GM19455 (cell line): Measurements from ENCODE around the gene CHIT1.
"Not testable (repeated sequence)": the region's sequence is repeated elsewhere in the genome, so short reads cannot be mapped to it uniquely, and the experiment has no call there.

Experiments used
- ATAC-seq: cut with Tn5 transposase; IDR thresholded peaks from one replicate; pipeline ENCODE4 v1.9.1; 2021; ENCODE audit not compliant: unreplicated experiment

The CHIT1 gene

DNA sequence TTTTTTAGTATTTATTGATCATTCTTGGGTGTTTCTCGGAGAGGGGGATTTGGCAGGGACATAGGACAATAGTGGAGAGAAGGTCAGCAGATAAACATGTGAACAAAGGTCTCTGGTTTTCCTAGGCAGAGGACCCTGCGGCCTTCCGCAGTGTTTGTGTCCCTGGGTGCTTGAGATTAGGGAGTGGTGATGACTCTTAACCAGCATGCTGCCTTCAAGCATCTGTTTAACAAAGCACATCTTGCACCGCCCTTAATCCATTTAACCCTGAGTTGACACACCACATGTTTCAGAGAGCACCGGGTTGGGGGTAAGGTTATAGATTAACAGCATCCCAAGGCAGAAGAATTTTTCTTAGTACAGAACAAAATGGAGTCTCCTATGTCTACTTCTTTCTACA is 36.7 kb upstream of the CHIT1 start:
- not testable (repeated sequence) for ATAC-seq

DNA sequence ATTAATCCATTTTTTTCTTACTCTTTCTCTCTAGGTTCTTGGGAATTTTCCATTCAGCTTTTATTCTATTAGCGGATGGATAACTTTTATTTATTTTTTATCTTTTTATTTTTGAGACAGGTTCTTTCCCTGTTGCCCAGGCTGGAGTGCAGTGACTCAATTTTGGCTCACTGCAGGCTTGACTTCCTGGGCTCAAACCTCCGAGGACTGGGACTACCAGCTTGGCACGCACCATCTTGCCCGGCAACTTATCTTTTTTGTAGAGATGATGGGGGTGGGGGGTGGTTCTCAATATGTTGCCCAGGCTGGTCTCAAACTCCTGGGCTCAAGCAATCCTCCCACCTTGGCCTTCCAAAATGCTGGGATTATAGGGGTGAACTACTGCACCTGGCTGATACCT is 36.1 kb upstream of the CHIT1 start:
- no peak for ATAC-seq

DNA sequence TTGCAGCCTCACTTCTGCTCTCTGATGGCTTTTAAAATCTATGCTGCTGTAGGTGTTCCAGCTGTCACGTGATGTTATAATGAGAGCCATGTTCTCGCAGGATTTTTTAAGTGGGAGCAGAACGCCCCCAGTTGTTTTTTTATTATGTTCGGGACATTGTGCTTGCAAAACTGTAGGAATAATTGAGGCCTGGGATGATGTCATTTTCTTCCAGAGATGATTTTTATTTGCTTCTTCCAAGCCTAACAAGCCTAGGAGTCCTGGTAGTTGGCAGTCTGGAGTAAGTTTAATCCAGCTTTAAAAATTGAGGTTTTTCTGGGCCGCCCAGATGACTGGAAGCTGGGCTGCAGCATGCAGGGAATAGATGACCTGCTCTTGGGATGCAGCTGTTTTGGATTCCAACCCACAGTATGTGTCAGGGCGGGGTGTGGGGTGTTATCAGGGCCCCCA is 34.6 kb upstream of the CHIT1 start:
- ATAC-seq: no peak

DNA sequence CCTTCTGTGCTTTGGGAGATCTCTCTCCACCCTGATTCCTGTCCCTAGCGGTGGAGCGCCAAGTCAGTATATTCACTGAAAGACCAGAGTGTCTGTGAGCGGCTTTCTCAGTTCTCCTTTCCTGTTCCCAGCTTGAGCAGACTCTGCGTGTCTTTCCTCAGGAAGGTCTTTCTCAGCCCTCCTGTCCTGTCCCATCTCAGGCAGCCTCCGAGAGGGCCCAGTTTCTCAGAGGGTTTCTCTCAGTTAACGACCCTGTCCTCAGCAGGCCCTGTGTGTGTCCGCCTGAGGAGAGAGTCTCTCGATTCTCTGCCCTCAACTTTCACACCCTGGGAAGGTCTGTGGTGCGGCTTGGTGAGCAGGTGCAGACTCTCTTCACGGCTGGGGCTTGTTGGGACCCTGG is 34.0 kb upstream of the CHIT1 start:
- ATAC-seq: no peak

DNA sequence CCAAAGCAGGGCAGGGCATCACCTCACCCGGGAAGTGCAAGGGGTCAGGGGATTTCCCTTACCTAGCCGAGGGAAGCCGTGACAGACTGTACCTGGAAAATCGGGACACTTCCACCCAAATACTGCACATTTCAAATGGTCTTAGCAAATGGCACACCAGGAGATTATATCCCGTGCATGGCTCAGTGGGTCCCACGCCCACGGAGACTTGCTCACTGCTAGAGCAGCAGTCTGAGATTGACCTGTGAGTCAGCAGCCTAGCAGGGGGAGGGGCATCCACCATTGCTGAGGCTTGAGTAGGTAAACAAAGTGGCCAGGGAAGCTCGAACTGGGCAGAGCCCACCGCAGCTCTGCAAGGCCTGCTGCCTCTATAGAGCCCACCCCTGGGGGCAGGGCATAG is 27.2 kb upstream of the CHIT1 start:
- not testable (repeated sequence) for ATAC-seq

DNA sequence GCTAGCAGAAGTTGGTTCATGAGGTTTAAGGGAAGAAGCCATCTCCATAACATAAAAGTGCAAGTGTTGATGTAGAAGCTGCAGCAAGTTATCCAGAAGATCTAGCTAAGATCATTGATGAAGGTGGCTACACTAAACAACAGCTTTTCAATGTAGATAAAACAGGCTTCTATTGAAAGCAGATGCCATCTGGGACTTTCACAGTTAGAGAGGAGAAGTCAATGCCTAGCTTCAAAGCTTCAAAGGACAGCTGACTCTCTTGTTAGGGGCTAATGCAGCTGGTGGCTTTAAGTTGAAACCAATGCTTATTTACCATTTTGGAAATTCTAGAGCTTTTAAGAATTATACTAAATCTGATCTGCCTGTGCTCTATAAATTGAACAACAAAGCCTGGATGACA is 25.3 kb upstream of the CHIT1 start:
- ATAC-seq: not testable (repeated sequence)

DNA sequence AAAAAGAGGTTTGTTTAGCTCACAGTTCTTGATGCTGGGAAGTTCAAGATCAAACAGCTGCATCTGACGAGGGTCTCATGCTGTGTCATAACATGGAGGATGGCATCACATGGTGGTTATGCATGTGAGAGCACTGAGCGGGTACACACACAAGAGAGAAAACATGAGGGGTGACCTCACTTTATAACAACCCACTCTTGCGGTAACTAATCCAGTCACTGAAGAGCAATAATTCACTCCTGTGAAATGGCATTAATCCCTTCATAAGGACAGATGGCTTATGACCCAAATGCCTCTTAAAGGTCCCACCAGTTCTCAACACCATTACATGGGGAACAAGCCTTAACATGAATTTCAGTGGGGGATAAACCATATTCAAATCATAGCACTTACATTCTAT is 23.2 kb upstream of the CHIT1 start:
- ATAC-seq: no peak

DNA sequence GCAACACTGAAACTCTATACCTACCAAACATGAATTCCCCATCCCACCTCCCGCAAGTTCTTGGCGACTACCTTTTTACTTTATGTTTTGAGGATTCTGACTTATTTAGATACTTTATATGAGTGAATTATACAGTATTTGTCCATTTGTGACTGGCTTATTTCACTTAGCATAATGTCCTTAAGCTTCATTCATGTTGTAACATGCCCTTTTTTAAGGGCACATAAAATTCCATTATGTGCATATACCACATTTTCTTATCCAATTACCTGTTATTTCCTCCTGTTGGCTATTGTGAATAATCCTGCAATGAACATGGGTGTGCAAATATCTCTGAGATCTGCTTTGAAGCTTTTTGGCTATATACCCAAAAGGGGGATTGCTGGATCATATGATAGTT is 22.0 kb upstream of the CHIT1 start:
- no peak for ATAC-seq

DNA sequence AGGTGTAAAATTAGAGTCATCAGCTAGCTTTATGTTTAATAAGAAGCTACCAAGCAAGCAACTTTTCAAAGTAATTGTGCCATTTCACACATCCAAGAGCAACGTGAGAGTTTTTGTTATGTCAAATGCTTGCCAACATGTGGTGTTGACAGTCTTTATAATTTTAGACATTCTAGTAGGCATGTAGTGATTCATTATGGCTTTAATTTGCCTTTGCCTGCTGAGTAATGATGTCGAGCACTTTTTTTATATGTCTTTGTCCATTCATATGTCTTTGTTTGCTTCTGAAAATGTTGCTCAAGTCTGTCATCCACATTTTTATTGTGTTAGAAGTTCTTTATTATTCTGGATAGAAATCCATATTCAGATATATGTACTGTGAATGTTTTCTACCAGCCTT is 21.4 kb upstream of the CHIT1 start:
- ATAC-seq: no peak

DNA sequence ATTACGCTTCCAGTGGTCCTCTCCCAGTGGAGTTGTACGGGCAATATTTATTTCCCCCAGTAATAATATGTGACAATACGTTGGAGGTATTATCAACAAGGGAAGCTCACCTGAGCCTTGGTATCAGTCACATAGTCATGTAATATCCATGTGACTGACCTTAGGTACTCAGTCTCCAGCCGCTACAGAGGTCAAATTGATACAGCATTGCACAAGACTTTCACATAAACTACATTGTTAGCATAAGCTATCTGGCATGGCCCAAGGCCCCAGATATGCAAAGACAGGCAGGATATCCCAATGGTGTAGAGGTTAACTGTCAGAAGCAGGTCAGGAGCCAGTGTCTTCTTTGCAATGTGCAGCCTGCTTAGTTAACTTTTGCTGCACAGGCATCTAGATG is 15.3 kb upstream of the CHIT1 start:
- no peak for ATAC-seq

DNA sequence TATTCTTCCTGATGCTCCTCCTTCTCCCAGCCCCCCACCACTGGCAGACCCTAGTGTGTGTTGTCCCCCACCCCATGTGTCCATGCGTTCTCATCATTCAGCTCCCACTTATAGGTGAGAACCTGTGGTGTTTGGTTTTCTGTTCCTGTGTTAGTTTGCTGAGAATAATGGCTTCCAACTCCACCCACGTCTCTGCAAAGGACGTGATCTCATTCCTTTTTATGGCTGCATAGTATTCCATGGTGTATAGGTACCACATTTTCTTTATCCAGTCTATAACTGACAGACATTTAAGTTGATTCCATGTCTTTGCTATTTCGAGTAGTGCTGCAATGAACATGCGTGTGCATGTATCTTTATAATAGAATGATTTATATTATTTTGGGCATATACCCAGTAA is 12.2 kb upstream of the CHIT1 start:
- ATAC-seq: not testable (repeated sequence)

DNA sequence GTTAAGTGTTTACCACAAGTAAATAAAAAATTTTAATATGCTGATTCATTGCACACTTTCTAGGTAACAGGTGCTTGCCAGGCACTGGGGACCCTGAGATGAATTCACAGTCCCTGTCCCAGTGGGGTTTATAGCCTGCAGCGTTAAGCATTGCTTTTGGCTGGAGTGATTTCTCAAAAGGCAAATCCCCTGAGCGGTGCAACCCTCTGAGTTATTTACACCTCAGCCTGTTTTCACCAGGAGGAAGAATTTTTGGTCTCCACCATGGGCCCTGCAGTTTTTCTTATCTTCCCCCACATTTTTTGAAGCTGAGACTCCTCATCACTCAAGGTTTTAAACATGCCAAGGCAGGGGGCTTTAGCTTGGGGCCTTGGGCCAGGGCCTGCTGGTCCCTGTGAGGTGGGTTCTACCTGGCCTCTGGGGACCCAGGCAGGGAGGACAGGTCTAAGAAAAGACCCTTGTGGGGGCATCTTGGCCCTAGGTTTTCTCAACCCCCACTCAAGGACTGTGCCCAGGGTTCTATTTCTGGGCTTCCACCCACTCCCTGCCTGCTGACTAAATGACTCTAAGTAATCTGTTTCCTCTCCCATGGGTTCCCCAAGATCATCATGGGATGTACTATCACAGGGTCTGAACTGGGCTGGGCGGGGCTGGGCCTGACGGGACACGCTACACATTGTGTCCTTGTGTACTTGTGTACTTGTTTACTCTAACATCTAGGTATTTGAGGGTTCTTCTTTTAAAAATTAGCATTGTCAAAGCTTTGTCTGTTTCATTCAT is 10.2 kb upstream of the CHIT1 start:
- no peak for ATAC-seq

DNA sequence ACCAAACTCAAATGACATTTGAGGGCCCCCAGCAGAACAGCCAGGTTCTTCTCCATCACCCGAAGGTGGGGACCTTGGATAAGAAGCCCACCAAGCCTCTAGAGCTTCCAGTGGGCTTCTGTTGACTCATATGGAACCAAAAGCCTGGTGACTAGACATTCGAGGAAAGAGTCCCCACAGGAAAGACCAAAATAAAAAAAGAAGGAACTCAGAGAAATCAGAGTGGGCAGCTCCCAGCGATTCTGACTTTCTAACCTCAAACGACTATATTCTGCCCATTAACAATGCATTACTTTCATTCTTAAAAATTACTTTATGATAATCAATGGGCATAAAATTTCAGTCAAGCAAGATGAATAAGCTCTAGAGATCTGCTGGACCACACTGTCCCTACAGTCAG is 9.6 kb upstream of the CHIT1 start:
- ATAC-seq: no peak

DNA sequence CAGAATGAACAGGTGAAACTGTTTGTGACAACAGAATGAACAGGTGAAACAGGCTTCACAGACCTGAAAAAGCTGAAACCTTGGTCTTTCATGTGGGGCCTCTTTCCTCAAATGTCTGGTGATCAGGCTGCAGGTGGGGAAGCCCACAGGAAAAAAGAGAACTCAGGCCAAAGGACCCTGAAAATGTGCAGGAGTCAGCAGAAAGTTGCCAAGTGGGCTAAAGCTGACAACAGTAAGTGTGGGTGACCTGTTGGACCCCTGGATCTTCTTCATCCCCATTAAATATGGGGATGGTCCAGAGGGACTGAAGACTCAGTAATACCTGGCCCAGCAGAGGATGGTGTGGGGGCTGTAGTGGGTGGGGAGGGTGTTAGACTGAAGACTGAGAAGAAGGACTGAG is 9.1 kb upstream of the CHIT1 start:
- ATAC-seq: no peak

DNA sequence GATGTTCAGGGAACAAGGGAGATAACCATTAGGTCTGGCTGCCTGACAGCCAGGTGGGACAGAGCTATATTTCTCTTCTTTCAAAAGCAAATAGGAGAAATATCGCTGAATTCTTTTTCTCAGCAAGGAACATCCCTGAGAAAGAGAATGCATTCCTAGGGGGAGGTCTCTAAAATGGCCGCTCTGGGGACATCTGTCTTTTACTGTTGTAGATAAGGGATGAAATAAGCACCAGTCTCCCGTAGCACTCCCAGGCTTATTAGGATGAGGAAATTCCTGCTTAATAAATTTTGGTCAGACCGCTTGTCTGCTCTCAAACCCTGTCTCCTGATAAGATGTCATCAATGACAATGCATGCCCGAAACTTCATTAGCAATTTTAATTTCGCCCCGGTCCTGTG is 5.4 kb upstream of the CHIT1 start:
- ATAC-seq: not testable (repeated sequence)

DNA sequence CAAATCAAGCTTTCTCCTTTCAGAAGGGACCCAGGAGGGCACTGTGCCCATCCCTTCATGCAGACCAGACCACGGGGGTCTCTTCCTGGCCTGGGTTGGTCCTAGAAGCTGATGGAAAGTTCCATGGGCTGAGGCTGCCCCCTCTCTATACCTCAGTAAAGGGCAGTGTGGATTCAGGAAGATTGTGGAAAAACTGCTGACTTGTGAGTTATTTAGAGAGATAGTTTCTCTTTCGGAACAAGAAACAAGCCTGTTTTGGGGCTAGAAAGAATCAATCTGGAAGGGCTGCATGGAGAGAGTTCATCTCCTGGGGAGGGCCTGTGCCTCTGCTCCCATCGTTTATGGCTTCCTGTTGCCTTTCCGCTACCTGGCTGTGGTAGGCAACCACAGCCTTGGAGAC is 803 bp downstream of the CHIT1 start:
- no peak for ATAC-seq

DNA sequence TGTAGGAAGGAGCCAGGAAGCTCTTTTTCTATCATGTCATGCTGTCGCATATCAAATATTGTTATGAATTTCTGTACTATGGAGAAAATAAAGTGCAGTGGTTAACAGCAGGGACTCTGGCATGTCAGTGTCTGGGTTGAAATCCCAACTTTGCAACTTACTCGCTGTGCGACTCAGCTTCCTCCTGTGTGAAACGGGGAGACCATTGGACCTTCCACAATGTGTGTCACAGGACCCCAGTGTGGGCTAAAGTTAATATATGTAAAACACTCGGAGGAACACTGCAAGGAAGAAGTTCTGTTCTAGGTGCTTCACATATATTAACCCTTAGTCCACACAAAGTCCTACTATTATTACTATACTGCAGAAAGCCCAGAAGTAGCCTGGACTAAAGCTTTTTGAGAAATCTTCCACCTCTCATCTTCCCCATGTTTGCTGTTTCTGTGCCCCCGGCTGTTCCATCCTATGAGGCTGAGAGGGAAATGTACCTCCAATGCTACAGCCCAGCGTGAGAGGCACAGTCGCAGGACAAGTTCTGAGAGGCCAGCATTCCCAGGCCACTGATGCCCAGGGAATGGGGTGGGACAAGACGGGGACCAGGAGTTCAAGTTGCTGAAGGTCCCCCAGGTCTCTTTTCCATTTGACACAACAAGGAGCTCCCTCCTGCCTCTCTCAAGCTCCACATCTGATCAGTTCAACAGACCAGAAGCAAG is 1.9 kb downstream of the CHIT1 start:
- no peak for ATAC-seq

DNA sequence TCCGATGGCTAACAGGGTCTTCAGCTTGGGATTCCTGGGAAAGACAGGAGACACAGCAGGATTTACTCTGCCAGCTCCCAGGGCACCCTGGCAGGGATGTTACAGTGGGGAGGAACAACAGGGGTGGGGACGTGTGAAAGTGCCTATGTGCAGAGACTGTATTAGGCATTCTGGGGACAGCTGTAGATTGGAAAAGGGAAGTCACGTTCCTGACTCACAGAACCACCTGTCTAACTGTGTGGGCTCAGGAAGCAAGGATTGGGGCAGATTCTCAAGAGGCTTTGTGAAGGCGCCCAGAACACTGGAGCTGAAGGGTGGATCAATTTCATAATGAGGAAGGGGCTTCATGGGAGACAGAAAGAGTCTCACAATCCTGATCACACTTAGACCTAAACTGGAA is 4.4 kb downstream of the CHIT1 start:
- no peak for ATAC-seq

DNA sequence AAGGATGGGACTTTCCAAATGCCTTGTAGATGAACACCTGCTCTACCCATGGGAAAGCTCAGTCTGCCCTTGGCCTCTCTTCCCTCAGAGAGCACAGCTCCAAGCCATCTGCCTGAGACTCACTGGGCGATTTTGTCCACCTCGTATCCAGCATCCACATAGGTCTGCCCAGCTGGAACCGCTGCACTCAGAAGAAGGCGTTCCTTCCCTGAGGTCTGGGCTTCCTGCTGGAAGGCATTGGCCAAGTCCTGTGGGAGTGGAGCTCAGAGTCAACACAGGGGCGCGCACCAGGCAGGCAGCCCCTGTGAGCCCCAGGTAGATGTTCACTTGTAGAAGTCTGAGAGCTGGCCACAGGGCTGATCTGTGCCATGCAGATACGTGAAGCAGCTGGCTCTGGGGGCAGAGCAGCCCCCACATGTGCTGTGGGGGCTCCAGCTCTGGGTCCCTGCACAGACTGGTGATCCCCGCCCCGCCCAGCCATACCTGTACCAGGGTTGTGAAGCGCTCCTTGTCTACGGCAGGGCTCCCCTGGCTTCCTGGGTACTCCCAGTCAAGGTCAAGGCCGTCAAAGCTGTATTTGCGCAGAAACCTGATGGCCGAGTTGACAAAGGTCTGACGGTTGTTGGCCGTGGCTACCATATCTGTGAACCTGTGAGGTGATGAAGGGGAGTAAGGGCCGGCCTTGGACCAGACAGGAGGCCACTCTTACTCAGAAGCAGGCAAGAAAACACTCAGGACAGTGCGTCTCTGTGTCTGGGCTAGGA is 6.3 kb downstream of the CHIT1 start:
- no peak for ATAC-seq

DNA sequence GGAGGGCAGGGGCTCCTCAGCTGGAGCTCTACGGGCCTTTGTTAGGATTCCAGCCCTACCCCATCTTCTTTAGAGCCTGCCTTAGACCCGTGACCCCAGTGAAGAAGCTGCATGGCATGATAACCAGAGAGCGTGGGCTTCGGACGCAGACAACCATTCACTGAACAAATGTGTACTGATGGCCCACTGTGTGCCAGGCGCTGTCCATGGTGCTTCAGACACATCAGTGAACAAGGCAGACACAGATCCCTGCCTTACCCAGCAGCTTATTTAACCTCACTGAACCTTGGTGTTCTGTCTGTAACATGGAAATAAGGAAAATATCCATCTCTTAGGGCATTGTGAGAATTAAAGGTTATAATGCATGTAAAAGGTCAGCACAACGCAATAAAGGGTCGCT is 9.5 kb downstream of the CHIT1 start:
- no peak for ATAC-seq

DNA sequence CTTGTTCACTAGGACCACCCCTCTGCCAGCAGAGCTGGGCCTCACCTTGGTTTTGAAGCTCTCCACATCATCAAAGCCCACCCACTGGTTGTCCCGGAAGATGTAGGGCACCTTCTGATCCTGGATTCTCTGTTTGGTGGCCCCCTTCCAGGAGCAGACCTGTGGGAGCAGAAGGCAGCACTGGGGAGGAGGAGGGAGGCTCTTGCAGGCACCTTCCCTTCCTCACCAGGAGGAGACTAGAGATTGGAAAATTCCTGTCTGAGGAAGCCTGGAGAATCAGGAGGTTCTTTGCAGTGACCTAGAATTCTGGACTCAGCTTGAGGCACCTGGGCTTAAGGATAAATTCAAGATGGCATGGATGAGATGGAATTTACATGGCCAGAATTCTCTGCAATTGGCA is 10.3 kb downstream of the CHIT1 start:
- no peak for ATAC-seq

DNA sequence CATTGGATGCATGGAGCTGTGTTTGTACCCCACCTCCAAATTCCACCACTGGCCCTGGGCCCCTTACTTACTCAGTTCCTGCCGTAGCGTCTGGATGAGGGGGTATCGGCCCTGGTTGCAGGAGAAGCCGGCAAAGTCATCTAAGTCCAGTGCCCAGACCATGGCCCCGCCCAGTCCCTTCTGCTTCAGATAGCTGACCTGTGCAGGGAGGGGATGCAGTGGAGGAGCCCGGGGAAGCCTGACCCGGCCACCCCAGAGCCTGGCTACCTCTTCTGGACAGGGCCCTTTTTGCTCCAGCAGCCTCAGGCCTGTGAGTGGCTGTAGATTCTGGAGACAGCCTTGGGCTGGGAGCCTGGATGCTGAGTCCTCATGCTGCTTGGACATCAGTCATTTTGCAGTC is 11.8 kb downstream of the CHIT1 start:
- no peak for ATAC-seq
